ENCODE results near the gene CDK18.

The CDK18 gene

DNA sequence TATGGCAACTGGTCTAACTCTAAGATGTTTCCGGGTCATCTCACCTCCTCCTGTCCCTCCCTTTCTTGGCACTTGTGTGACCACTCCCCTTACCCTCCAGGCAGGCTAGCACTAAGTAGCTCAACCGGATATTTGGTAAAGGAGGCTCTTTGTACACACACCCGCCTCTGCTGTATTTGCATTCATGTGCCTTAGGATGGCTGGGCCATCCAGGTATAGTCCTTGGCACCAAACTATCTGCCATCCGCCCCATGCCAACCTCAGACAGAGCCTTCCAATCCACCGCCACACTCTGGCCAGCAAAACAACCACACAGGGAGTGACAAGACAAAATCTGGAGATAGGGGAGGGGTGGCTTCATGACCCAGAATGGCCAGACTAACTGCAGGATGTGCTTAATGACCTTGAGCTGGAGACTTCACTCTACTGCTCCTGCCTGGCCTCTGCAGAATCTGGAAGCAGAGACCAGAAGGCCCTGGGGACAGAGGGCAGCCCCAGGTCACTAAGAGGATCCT is 59.5 kb downstream of the CDK18 start:
- H3K36me3 ChIP-seq (ENCODE audit: control insufficient read depth in 2 of 2, insufficient read depth in 1 of 2, low read length in 2 of 2): no peaks in the 10 kb centered on the region
- ChIA-PET CTCF (interaction anchor here (1.0 to 1.2 kb wide), 2 partner anchors 27 to 167 kb away, joined by 4 read pairs; no protein-coding TSS in a partner anchor), POLR2A (no interaction called here)
- H3K9me3 ChIP-seq (ENCODE audit: control insufficient read depth, insufficient read depth, low read depth, low read length): no peaks in the 10 kb centered on the region
- H3K4me1 ChIP-seq (ENCODE audit: control insufficient read depth, insufficient read depth, low read length): peaks cover 10% of the 10 kb centered on the region
- H3K4me3 ChIP-seq (ENCODE audit: low read depth, low read length): no peak overlapping the region
- H3K27ac ChIP-seq (ENCODE audit: extremely low read depth, low read depth, low read length): no peak overlapping the region
- TF ChIP-seq KLF1 (tag by site-specific recombination; IDR thresholded peaks at IDR 0.05): peak; percentile 68
- no peak for TF ChIP-seq SETDB1 (IDR thresholded peaks at IDR 0.05; ENCODE audit: insufficient read length, low read length)
- peak; percentile 67 for TF ChIP-seq ZBTB17 (tag by site-specific recombination; IDR thresholded peaks at IDR 0.05)
- TF ChIP-seq, protein P1, sequence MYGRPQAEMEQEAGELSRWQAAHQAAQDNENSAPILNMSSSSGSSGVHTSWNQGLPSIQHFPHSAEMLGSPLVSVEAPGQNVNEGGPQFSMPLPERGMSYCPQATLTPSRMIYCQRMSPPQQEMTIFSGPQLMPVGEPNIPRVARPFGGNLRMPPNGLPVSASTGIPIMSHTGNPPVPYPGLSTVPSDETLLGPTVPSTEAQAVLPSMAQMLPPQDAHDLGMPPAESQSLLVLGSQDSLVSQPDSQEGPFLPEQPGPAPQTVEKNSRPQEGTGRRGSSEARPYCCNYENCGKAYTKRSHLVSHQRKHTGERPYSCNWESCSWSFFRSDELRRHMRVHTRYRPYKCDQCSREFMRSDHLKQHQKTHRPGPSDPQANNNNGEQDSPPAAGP (tag by site-specific recombination; IDR thresholded peaks at IDR 0.05): 0 out of 2 replicates have a peak, but pooled peaks have one; percentile 59
- peak; percentile 28; the same call in 1 of the 2 replicates for TF ChIP-seq ZNF341 (tag by site-specific recombination; IDR thresholded peaks at IDR 0.05; ENCODE audit: low read depth)

DNA sequence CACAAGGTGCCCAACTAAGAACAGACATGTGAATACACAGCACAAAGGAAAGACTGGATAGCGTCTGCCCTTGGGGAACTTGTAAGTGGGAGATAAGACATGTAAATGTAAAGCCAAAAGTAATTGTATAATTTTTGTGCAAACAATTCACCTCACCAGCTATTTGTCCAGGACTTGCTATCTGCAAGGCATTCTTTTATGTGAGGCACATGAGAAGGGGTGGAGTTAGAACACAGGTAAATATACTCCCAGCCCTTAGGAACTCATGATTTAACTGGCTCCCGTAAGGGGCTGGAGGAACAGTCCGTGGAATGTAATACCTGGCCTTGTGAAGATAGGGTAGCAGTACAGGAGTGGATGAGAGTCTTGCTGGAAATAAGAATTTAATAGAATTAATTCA is 61.3 kb downstream of the CDK18 start:
- POLR2A ChIA-PET: no interaction called here
- H3K4me3 ChIP-seq (ENCODE audit: low read depth, low read length): no peak overlapping the region
- TF ChIP-seq ZNF175 (tag by site-specific recombination; IDR thresholded peaks at IDR 0.05) (no peak), REPIN1 (tag by site-specific recombination; IDR thresholded peaks at IDR 0.05; ENCODE audit: low read depth) (no peak), ZBTB8A (tag by site-specific recombination; IDR thresholded peaks at IDR 0.05) (no peak), ZNF138 (tag by site-specific recombination; IDR thresholded peaks at IDR 0.05; ENCODE audit: borderline replicate concordance) (no peak), EGR2 (tag by site-specific recombination; IDR thresholded peaks at IDR 0.05; ENCODE audit: low read depth) (no peak), ZSCAN16 (tag by site-specific recombination; IDR thresholded peaks at IDR 0.05) (no peak), ZNF19 (tag by site-specific recombination; IDR thresholded peaks at IDR 0.05; ENCODE audit: low read depth) (no peak), ZNF302 (tag by site-specific recombination; IDR thresholded peaks at IDR 0.05; ENCODE audit: low read depth) (no peak), OSR2 (tag by site-specific recombination; IDR thresholded peaks at IDR 0.05) (no peak)
- TF ChIP-seq, protein P2, sequence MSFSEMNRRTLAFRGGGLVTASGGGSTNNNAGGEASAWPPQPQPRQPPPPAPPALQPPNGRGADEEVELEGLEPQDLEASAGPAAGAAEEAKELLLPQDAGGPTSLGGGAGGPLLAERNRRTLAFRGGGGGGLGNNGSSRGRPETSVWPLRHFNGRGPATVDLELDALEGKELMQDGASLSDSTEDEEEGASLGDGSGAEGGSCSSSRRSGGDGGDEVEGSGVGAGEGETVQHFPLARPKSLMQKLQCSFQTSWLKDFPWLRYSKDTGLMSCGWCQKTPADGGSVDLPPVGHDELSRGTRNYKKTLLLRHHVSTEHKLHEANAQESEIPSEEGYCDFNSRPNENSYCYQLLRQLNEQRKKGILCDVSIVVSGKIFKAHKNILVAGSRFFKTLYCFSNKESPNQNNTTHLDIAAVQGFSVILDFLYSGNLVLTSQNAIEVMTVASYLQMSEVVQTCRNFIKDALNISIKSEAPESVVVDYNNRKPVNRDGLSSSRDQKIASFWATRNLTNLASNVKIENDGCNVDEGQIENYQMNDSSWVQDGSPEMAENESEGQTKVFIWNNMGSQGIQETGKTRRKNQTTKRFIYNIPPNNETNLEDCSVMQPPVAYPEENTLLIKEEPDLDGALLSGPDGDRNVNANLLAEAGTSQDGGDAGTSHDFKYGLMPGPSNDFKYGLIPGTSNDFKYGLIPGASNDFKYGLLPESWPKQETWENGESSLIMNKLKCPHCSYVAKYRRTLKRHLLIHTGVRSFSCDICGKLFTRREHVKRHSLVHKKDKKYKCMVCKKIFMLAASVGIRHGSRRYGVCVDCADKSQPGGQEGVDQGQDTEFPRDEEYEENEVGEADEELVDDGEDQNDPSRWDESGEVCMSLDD (tag by site-specific recombination; IDR thresholded peaks at IDR 0.05): no peak
- TF ChIP-seq, protein P3, sequence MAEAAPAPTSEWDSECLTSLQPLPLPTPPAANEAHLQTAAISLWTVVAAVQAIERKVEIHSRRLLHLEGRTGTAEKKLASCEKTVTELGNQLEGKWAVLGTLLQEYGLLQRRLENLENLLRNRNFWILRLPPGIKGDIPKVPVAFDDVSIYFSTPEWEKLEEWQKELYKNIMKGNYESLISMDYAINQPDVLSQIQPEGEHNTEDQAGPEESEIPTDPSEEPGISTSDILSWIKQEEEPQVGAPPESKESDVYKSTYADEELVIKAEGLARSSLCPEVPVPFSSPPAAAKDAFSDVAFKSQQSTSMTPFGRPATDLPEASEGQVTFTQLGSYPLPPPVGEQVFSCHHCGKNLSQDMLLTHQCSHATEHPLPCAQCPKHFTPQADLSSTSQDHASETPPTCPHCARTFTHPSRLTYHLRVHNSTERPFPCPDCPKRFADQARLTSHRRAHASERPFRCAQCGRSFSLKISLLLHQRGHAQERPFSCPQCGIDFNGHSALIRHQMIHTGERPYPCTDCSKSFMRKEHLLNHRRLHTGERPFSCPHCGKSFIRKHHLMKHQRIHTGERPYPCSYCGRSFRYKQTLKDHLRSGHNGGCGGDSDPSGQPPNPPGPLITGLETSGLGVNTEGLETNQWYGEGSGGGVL (tag by site-specific recombination; IDR thresholded peaks at IDR 0.05): no peak
- TF ChIP-seq, protein P4, sequence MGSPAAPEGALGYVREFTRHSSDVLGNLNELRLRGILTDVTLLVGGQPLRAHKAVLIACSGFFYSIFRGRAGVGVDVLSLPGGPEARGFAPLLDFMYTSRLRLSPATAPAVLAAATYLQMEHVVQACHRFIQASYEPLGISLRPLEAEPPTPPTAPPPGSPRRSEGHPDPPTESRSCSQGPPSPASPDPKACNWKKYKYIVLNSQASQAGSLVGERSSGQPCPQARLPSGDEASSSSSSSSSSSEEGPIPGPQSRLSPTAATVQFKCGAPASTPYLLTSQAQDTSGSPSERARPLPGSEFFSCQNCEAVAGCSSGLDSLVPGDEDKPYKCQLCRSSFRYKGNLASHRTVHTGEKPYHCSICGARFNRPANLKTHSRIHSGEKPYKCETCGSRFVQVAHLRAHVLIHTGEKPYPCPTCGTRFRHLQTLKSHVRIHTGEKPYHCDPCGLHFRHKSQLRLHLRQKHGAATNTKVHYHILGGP (tag by site-specific recombination; IDR thresholded peaks at IDR 0.05): no peak
- TF ChIP-seq, protein P5, sequence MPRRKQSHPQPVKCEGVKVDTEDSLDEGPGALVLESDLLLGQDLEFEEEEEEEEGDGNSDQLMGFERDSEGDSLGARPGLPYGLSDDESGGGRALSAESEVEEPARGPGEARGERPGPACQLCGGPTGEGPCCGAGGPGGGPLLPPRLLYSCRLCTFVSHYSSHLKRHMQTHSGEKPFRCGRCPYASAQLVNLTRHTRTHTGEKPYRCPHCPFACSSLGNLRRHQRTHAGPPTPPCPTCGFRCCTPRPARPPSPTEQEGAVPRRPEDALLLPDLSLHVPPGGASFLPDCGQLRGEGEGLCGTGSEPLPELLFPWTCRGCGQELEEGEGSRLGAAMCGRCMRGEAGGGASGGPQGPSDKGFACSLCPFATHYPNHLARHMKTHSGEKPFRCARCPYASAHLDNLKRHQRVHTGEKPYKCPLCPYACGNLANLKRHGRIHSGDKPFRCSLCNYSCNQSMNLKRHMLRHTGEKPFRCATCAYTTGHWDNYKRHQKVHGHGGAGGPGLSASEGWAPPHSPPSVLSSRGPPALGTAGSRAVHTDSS (tag by site-specific recombination; IDR thresholded peaks at IDR 0.05): no peak
- TF ChIP-seq, protein P6, sequence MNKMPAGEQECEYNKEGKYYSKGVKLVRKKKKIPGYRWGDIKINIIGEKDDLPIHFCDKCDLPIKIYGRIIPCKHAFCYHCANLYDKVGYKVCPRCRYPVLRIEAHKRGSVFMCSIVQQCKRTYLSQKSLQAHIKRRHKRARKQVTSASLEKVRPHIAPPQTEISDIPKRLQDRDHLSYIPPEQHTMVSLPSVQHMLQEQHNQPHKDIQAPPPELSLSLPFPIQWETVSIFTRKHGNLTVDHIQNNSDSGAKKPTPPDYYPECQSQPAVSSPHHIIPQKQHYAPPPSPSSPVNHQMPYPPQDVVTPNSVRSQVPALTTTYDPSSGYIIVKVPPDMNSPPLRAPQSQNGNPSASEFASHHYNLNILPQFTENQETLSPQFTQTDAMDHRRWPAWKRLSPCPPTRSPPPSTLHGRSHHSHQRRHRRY (tag by site-specific recombination; IDR thresholded peaks at IDR 0.05): no peak
- TF ChIP-seq, protein P7, sequence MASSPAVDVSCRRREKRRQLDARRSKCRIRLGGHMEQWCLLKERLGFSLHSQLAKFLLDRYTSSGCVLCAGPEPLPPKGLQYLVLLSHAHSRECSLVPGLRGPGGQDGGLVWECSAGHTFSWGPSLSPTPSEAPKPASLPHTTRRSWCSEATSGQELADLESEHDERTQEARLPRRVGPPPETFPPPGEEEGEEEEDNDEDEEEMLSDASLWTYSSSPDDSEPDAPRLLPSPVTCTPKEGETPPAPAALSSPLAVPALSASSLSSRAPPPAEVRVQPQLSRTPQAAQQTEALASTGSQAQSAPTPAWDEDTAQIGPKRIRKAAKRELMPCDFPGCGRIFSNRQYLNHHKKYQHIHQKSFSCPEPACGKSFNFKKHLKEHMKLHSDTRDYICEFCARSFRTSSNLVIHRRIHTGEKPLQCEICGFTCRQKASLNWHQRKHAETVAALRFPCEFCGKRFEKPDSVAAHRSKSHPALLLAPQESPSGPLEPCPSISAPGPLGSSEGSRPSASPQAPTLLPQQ (tag by site-specific recombination; IDR thresholded peaks at IDR 0.05): no peak
- TF ChIP-seq, protein P8, sequence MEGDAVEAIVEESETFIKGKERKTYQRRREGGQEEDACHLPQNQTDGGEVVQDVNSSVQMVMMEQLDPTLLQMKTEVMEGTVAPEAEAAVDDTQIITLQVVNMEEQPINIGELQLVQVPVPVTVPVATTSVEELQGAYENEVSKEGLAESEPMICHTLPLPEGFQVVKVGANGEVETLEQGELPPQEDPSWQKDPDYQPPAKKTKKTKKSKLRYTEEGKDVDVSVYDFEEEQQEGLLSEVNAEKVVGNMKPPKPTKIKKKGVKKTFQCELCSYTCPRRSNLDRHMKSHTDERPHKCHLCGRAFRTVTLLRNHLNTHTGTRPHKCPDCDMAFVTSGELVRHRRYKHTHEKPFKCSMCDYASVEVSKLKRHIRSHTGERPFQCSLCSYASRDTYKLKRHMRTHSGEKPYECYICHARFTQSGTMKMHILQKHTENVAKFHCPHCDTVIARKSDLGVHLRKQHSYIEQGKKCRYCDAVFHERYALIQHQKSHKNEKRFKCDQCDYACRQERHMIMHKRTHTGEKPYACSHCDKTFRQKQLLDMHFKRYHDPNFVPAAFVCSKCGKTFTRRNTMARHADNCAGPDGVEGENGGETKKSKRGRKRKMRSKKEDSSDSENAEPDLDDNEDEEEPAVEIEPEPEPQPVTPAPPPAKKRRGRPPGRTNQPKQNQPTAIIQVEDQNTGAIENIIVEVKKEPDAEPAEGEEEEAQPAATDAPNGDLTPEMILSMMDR (tag by site-specific recombination; IDR thresholded peaks at IDR 0.05): no peak

More for the DNA sequence above, 61.3 kb downstream of the CDK18 start:
- H3K27ac ChIP-seq (ENCODE audit: extremely low read depth, low read depth, low read length): no peak overlapping the region
- H3K4me1 ChIP-seq (ENCODE audit: control insufficient read depth, insufficient read depth, low read length): peaks cover 13% of the 10 kb centered on the region
- H3K36me3 ChIP-seq (ENCODE audit: control insufficient read depth in 2 of 2, insufficient read depth in 1 of 2, low read length in 2 of 2): no peaks in the 10 kb centered on the region
- CTCF ChIA-PET: interaction anchor here (0.6 kb wide), 2 partner anchors 143 to 212 kb away, joined by 3 read pairs; no protein-coding TSS in a partner anchor
- no peaks in the 10 kb centered on the region for H3K9me3 ChIP-seq (ENCODE audit: control insufficient read depth, insufficient read depth, low read depth, low read length)

Data from HEK293 (cell line).